HCT116 (cell line): ENCODE results near the gene SLC19A1. TPM values are rescaled to one million over a fixed set of nuclear protein-coding genes. Genes with fewer than 3 reads are reported as not detected.
"Not testable (repeated sequence)": the region's sequence is repeated elsewhere in the genome, so short reads cannot be mapped to it uniquely, and the experiment has no call there.

Experiments used
- ATAC-seq: fragments of 200-7000 bp; cut with Tn5 transposase; 2 replicates; pipeline ENCODE4 v1.9.1; 2020; ENCODE audit warnings: mild to moderate bottlenecking, moderate library complexity
- BruUV-seq: library from RNA; stranded (reverse); fragments of 400-500 nt; replicated peaks from 2 replicates; lab custom pipeline; 2021; lab: Mats Ljungman, UMichigan
- CTCF ChIA-PET: fragments of 300-600 bp; sonication (Branson Sonifier 250); formaldehyde crosslinking; loops from one replicate; lab custom pipeline; 2021; ENCODE audit warnings: antibody characterized with exemption; lab: Charles Lee
- POLR2A ChIA-PET: fragments of 300-600, 350-600 bp; sonication (Branson Sonifier 250); formaldehyde crosslinking; loops from one replicate; lab custom pipeline; 2021; ENCODE audit warnings: antibody characterized with exemption; lab: Charles Lee
- RAD21 ChIA-PET, 2 experiments: fragments of 300-600 bp; sonication (Branson Sonifier 250); formaldehyde crosslinking; loops; one replicate each; lab custom pipeline; 2023; ENCODE audit warnings: low total read pairs in 2 of 2; ENCODE audit not compliant: uncharacterized antibody in 2 of 2, unreplicated experiment in 2 of 2, low non-redundant PET in 1 of 2; lab: Charles Lee
- DNase-seq: peaks from one replicate; pipeline ENCODE4 v3.0.0-alpha.2; 2010; ENCODE audit warnings: low read depth, low spot score
- H2AFZ ChIP-seq: fragments of 200-600 bp; shearing (Covaris generic), sonication (generic); 2 replicates; pipeline ENCODE4 v1.6.1; 2017; ENCODE audit warnings: low read depth, mixed run types, mixed read lengths, antibody characterized with exemption, low read length; ENCODE audit not compliant: poor library complexity, severe bottlenecking
- H3K27ac ChIP-seq: 2 replicates; pipeline ENCODE4 v1.5.1; 2012; ENCODE audit warnings: low read depth, low read length
- H3K27me3 ChIP-seq: fragments of 200-600 bp; sonication (generic); 2 replicates; pipeline ENCODE4 v1.6.1; 2016; ENCODE audit warnings: mixed run types, low read length, mixed read lengths; ENCODE audit not compliant: insufficient read depth
- H3K36me3 ChIP-seq, 2 experiments: fragments of 200-500 bp in 1 of 2; fragments of 200-600 bp in 1 of 2; sonication (Bioruptor generic) in 1 of 2; sonication (generic) in 1 of 2; 2 replicates each; pipeline versions ENCODE4 v1.5.1 to v1.6.1; 2014 to 2016; ENCODE audit warnings: low read length in 2 of 2, inconsistent platforms in 1 of 2, mixed read lengths in 1 of 2, mixed run types in 1 of 2; ENCODE audit not compliant: insufficient read depth in 2 of 2, control insufficient read depth in 1 of 2
- H3K4me1 ChIP-seq, 2 experiments: fragments of 200-600 bp in 1 of 2; sonication (generic) in 1 of 2; 2 replicates each; pipeline versions ENCODE4 v1.5.1 to v1.6.1; 2012 to 2017; ENCODE audit warnings: low read length in 2 of 2, inconsistent platforms in 1 of 2, mild to moderate bottlenecking in 1 of 2, mixed read lengths in 1 of 2, mixed run types in 1 of 2, moderate library complexity in 1 of 2; ENCODE audit not compliant: insufficient read depth in 2 of 2, control insufficient read depth in 1 of 2
- H3K4me2 ChIP-seq: fragments of 200-600 bp; sonication (generic); 2 replicates; pipeline ENCODE4 v1.6.1; 2017; ENCODE audit warnings: mixed run types, low read length, mixed read lengths
- H3K4me3 ChIP-seq, 2 experiments: fragments of 200-600 bp in 1 of 2; sonication (generic) in 1 of 2; replicated peaks in 1 of 2; 2 replicates each; pipeline ENCODE4 v1.5.1; 2011 to 2016; ENCODE audit warnings: low read length in 2 of 2, control low read depth in 1 of 2, low read depth in 1 of 2, mild to moderate bottlenecking in 1 of 2, mixed read lengths in 1 of 2, mixed run types in 1 of 2
- H3K79me2 ChIP-seq: fragments of 200-600 bp; sonication (generic); 2 replicates; pipeline ENCODE4 v1.6.1; 2017; ENCODE audit warnings: mild to moderate bottlenecking, mixed run types, low read length, moderate library complexity, mixed read lengths; ENCODE audit not compliant: insufficient read depth
- H3K9ac ChIP-seq: fragments of 200-600 bp; sonication (generic); 2 replicates; pipeline ENCODE4 v1.6.1; 2016; ENCODE audit warnings: low read length, mixed read lengths
- H3K9me2 ChIP-seq: fragments of 200-600 bp; sonication (generic), shearing (Covaris generic); 2 replicates; pipeline ENCODE4 v1.6.1; 2017; ENCODE audit warnings: mixed run types, mild to moderate bottlenecking, moderate library complexity; ENCODE audit not compliant: insufficient read depth
- H3K9me3 ChIP-seq, 2 experiments: fragments of 200-500 bp in 1 of 2; fragments of 200-600 bp in 1 of 2; sonication (Bioruptor generic) in 1 of 2; sonication (generic) in 1 of 2; 2 replicates each; pipeline ENCODE4 v1.6.1; 2014 to 2017; ENCODE audit warnings: low read length in 2 of 2, mixed read lengths in 2 of 2, inconsistent platforms in 1 of 2, low read depth in 1 of 2, mild to moderate bottlenecking in 1 of 2, mixed run types in 1 of 2, moderate library complexity in 1 of 2; ENCODE audit not compliant: control insufficient read depth in 1 of 2, insufficient read depth in 1 of 2
- H4K20me1 ChIP-seq: fragments of 200-600 bp; sonication (generic), shearing (Covaris generic); 2 replicates; pipeline ENCODE4 v1.6.1; 2017; ENCODE audit warnings: mixed run types, mild to moderate bottlenecking, moderate library complexity; ENCODE audit not compliant: insufficient read depth
- CBX3 ChIP-seq: IDR thresholded peaks from 2 replicates; pipeline ENCODE4 v1.6.1; 2012; ENCODE audit warnings: low read depth
- ELF1 ChIP-seq: IDR thresholded peaks from 2 replicates; pipeline ENCODE4 v1.6.1; 2012; ENCODE audit warnings: low read depth, borderline replicate concordance
- EZH2 ChIP-seq: fragments of 200-600 bp; sonication (generic); IDR thresholded peaks from 2 replicates; pipeline ENCODE4 v1.6.1; 2017; ENCODE audit warnings: antibody characterized with exemption, mixed run types
- EZH2phosphoT487 ChIP-seq: fragments of 200-600 bp; IDR thresholded peaks from 2 replicates; pipeline ENCODE4 v1.6.1; 2018; ENCODE audit warnings: antibody characterized with exemption, borderline replicate concordance
- POLR2AphosphoS5 ChIP-seq: IDR thresholded peaks from 2 replicates; pipeline ENCODE4 v1.6.1; 2011; ENCODE audit warnings: mild to moderate bottlenecking, low read depth, low read length, moderate library complexity
- RAD21 ChIP-seq: IDR thresholded peaks from 2 replicates; pipeline ENCODE4 v1.6.1; 2012; ENCODE audit warnings: low read depth, mild to moderate bottlenecking
- SIN3A ChIP-seq: IDR thresholded peaks from 2 replicates; pipeline ENCODE4 v1.6.1; 2012; ENCODE audit warnings: low read depth
- SP1 ChIP-seq: IDR thresholded peaks from 2 replicates; pipeline ENCODE4 v1.6.1; 2012; ENCODE audit warnings: low read depth
- SRF ChIP-seq: IDR thresholded peaks from 2 replicates; pipeline ENCODE4 v1.6.1; 2012; ENCODE audit warnings: low read depth
- TCF7L2 ChIP-seq: IDR thresholded peaks from 2 replicates; pipeline ENCODE4 v1.7.0; 2011; ENCODE audit warnings: borderline replicate concordance, inconsistent platforms; ENCODE audit not compliant: insufficient read depth, insufficient read length; ENCODE audit errors: extremely low read depth
- ZBTB33 ChIP-seq: IDR thresholded peaks from 2 replicates; pipeline ENCODE4 v1.6.1; 2011; ENCODE audit warnings: mild to moderate bottlenecking, low read length, moderate library complexity; ENCODE audit not compliant: insufficient replicate concordance; ENCODE audit errors: extremely low read depth
- ZFX ChIP-seq: fragments of 450-650 bp; IDR thresholded peaks from 2 replicates; pipeline ENCODE4 v1.6.1; 2017
- ZNF274 ChIP-seq: fragments of 200-500 bp; sonication (Bioruptor generic); IDR thresholded peaks from 2 replicates; pipeline ENCODE4 v1.6.1; 2014; ENCODE audit warnings: mild to moderate bottlenecking, low read depth, low read length, inconsistent platforms
- intact Hi-C: fragments of 100-400 bp; cut with micrococcal nuclease; formaldehyde crosslinking; loops from 2 replicates; pipeline ENCODE4 v1.10.0; 2022
- total RNA-seq: library from RNA; stranded (reverse); gene quantifications from one replicate; pipeline ENCODE4 v1.2.1, GENCODE V29; 2021; ENCODE audit not compliant: unreplicated experiment
- TF ChIP-seq, protein P1 (sequence below): IDR thresholded peaks from 2 replicates; pipeline ENCODE4 v1.6.1; 2012

The SLC19A1 gene
- total RNA-seq, 1 experiment from 2014 or later = 50.2 TPM

DNA sequence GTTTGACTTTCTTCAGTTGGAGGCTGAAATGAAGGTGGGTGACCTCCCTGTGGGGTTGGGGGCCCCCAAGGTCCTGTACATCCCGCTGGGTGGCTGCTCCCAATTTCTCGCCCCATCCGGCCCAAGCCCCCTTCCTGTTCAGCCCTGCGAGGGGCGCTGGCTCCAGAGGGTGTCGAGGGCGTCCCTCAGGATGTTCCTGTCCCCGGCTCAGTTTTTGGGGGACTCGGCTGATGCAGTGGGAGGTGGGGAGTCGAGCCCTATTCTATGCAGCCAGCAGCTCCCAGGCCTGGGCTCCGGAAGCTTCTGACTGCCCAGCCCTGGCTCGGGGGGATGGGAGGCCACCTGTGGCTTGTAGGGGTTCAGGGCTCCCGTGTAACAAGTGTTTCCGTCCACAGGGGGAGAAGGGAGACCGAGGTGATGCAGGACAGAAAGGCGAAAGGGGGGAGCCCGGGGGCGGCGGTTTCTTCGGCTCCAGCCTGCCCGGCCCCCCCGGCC lies 38.2 kb downstream of the SLC19A1 start:
- Histone ChIP-seq H3K79me2 (no peaks in the 10 kb centered on the region), H3K9me2 (no peaks in the 10 kb centered on the region), H4K20me1 (no peaks in the 10 kb centered on the region), H2AFZ (no peak overlapping the region), H3K4me2 (no peak overlapping the region), H3K9me3 (no peaks in the 10 kb centered on the region), H3K36me3 (no peaks in the 10 kb centered on the region), H3K9ac (no peak overlapping the region), H3K4me3 (no peak overlapping the region), H3K27me3 (no peaks in the 10 kb centered on the region), H3K27ac (no peak overlapping the region), H3K4me1 (no peaks in the 10 kb centered on the region; a peak in 1 of 4 replicates)
- ChIA-PET CTCF (no interaction called here), POLR2A (no interaction called here), RAD21 (no interaction called here)
- intact Hi-C loops = no loop called here
- ATAC-seq (no peak), DNase-seq (no peak)
- BruUV-seq = no TSS peak
- TF ChIP-seq CBX3 (no peak), ZNF274 (no peak), ZBTB33 (no peak), SRF (no peak), RAD21 (no peak), EZH2phosphoT487 (no peak), ZFX (no peak), POLR2AphosphoS5 (no peak), EZH2 (no peak), SIN3A (no peak), ELF1 (no peak), TCF7L2 (no peak), SP1 (no peak)
- TF ChIP-seq, protein P1, sequence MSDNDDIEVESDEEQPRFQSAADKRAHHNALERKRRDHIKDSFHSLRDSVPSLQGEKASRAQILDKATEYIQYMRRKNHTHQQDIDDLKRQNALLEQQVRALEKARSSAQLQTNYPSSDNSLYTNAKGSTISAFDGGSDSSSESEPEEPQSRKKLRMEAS = no peak

DNA sequence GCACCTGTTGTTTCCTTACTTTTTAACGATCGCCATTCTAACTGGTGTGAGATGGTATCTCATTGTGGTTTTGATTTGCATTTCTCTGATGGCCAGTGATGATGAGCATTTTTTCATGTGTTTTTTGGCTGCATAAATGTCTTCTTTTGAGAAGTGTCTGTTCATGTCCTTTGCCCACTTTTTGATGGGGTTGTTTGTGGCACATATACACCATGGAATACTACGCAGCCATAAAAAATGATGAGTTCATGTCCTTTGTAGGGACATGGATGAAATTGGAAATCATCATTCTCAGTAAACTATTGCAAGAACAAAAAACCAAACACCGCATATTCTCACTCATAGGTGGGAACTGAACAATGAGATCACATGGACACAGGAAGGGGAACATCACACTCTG lies 39.0 kb downstream of the SLC19A1 start:
- H3K4me3 ChIP-seq, POLR2A ChIA-PET, RAD21 ChIA-PET, CTCF ChIA-PET, H3K4me1 ChIP-seq, ATAC-seq, H3K9ac ChIP-seq, H3K27me3 ChIP-seq, H3K9me3 ChIP-seq, H4K20me1 ChIP-seq, intact Hi-C loops, BruUV-seq, H3K9me2 ChIP-seq, H3K27ac ChIP-seq, H3K4me2 ChIP-seq, H3K36me3 ChIP-seq, H3K79me2 ChIP-seq, DNase-seq, H2AFZ ChIP-seq: not testable (repeated sequence)
